GM21619 (cell line): ENCODE measurements around the gene MED27.

ENCODE experiments used
- ATAC-seq: cut with Tn5 transposase; IDR thresholded peaks from one replicate; pipeline ENCODE4 v1.9.1; 2021; ENCODE audit not compliant: unreplicated experiment

MED27 gene

GRCh38 chr9:131823701-131824146, 255.9 kb downstream of the MED27 start:
- ATAC-seq, result no peak

- ATAC-seq, result no peak
Measured at GRCh38 chr9:131818089-131818488, 261.6 kb downstream of the MED27 start.

DNA sequence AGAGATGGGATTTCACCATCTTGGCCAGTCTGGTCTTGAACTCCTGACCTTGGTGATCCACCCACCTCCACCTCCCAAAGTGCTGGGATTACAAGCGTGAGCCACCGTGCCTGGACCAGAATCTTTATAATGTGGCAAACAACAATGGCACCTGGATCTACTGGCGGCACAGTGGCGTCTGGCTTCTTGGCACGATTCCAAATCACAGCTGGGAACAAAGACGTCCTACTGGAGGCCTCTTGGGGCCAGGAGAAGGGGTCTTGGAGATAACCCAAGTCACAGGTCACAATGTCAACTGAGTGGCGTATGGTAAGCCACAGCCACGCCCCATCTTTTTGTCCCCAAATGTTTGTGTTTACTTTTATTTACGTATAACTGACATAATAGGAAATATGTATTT, 262.0 kb downstream of the MED27 start:
- ATAC-seq, result no peak

DNA sequence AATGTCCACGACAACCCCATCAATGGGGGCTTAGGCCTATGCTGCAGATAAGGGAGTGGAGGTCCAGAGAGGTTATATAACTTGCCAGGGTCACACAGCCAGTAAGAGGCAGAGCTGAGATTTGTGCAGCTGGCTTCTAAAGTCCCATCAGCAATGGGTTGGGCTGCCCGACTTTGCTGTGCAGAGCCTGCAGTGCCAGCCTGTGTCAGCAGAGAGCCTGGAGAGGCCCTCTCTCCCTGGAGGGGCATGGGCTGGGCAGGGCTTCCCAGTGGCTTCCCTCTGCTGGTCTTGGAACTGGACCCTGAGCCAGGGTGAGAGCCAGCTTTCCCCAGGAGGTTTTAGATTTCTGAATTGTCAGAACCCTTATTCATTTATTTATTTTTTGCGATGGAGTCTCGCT, 262.6 kb downstream of the MED27 start:
- no peak for ATAC-seq

GRCh38 chr9:131815970-131816873, 263.4 kb downstream of the MED27 start:
- no peak for ATAC-seq

- ATAC-seq, result no peak
Measured at GRCh38 chr9:131814707-131815106, 265.0 kb downstream of the MED27 start.

DNA sequence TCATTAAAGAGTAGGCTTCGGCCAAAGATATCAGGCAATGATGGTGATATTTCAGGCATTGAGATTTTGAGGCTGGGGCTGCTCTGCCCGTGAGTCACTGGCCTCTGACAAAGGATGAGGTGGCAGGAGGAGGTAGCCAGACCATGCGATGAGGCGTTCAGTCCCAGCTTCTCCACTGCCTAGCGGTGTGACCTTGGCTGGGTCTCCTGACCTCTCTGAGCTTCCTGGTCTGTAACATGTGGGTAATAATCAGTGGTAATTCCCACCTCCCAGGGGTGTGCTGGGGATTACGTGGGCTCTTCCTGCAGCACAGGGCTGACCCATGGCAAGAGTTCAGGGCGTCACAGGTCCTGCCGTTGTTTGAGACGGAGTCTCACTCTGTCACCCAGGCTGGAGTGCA, 266.6 kb downstream of the MED27 start:
- ATAC-seq, result no peak

- no peak for ATAC-seq
Measured at GRCh38 chr9:131812116-131812790, 267.4 kb downstream of the MED27 start.

GRCh38 chr9:131811405-131811804, 268.3 kb downstream of the MED27 start:
- ATAC-seq, result no peak

DNA sequence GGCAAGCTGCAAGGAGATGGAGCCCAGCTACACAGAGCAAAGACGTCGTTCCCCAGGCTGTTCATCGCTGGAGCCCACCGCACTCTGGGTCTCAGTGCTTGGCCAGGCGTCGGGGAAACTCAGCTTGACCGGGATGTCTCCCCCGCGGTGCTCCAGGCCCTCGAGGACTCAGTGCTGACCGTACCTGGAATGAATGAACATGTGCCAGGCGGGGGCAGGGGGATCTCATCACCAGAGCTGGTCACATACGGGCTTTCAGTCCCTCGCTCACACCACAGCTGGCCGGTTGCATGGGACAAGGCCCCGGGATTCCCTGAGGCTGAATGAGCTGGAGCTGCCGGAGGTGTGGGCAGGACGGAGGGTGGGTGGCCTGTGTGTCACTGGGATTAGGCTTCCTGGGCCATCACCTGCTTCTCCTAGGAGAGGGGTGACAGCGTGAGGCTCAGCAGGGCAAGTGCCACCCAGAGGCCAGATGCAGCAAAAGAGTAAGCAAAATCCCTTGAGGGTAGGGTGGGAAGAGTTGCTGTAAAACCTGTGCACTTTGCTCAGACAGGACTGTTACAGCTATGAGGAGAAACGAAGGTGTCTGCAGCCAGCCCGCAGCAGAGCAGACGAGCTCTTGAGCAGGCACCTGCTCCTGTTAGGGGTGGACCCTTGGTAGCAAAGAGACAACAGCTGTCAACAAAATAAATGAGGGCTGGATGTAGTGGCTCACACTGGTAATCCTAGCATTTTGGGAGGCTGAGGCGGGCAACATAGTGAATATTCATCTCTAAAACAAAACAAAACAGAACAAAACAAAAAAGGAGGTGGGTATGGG, 269.1 kb downstream of the MED27 start:
- no peak for ATAC-seq
